Erythroblast (primary cell): Measurements from ENCODE around the gene NFIA.

ENCODE experiments used
- GATA1 ChIP-seq: IDR thresholded peaks from 2 replicates; pipeline ENCODE4 v1.6.1; 2011; ENCODE audit warnings: low read depth, mild to moderate bottlenecking, control low read depth, low read length, moderate library complexity
- POLR2A ChIP-seq: IDR thresholded peaks from 2 replicates; pipeline ENCODE4 v1.6.1; 2011; ENCODE audit warnings: mild to moderate bottlenecking, low read length

DNA sequence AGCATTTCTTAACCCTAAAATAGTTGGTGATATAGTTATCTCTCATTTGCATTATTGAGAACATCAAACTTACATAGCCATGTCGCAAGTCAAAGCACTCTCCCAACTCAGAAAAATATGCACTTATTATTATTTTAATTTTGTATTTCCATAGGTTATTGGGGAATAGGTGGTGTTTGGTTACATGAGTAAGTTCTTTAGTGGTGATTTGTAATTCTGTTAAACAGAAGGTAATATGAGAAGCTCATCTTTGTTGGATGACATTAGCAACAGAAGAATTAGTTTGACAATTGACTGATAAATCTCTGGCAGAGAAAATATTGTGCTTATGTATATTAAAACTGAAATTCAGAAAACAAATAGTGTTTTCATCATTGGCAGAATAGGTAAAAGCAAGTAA lies 154.8 kb downstream of the NFIA start:
- TF ChIP-seq POLR2A (no peak), GATA1 (no peak)
